Lung (tissue), 12 donors: ENCODE data around the gene ZFAND6. TPM values are rescaled to one million over a fixed set of nuclear protein-coding genes. Genes with fewer than 3 reads are reported as not detected.

Experiments
- ATAC-seq: fragments of 200-7000 bp; cut with Tn5 transposase; one replicate; pipeline ENCODE4 v1.9.1; 2020; ENCODE audit warnings: moderate number of reproducible peaks; ENCODE audit not compliant: insufficient read depth, low FRiP score
- DNase-seq, 3 donors: peaks; one replicate each; pipeline ENCODE4 v3.0.0-alpha.2; 2013 to 2017
- H3K27ac ChIP-seq, 2 donors: one replicate each; pipeline ENCODE4 v1.5.1; 2013; ENCODE audit warnings: mild to moderate bottlenecking in 2 of 2, moderate library complexity in 2 of 2, control low read depth in 1 of 2, inconsistent platforms in 1 of 2, low read depth in 1 of 2, low read length in 1 of 2
- H3K27me3 ChIP-seq, 3 donors: one replicate each; pipeline ENCODE4 v1.5.1; 2013; ENCODE audit warnings: low read length in 2 of 3; ENCODE audit not compliant: control insufficient read depth in 3 of 3, insufficient read depth in 3 of 3
- H3K36me3 ChIP-seq, 4 donors: one replicate each; pipeline ENCODE4 v1.5.1; 2013; ENCODE audit warnings: low read length in 4 of 4, mild to moderate bottlenecking in 1 of 4, moderate library complexity in 1 of 4; ENCODE audit not compliant: control insufficient read depth in 4 of 4, insufficient read depth in 4 of 4
- H3K4me1 ChIP-seq, 5 donors: one replicate each; pipeline ENCODE4 v1.5.1; 2013; ENCODE audit warnings: low read length in 5 of 5, mild to moderate bottlenecking in 2 of 5, moderate library complexity in 1 of 5; ENCODE audit not compliant: control insufficient read depth in 5 of 5, insufficient read depth in 5 of 5
- H3K4me3 ChIP-seq: one replicate; pipeline ENCODE4 v1.5.1; 2013; ENCODE audit warnings: mild to moderate bottlenecking, control low read depth, moderate library complexity
- H3K9ac ChIP-seq, 2 donors: one replicate each; pipeline ENCODE4 v1.5.1; 2013; ENCODE audit warnings: low read length in 2 of 2, control low read depth in 1 of 2; ENCODE audit not compliant: insufficient read depth in 1 of 2
- H3K9me3 ChIP-seq, 4 donors: one replicate each; pipeline ENCODE4 v1.5.1; 2013; ENCODE audit warnings: low read length in 3 of 4, mild to moderate bottlenecking in 1 of 4, moderate library complexity in 1 of 4; ENCODE audit not compliant: control insufficient read depth in 4 of 4, insufficient read depth in 3 of 4
- CTCF ChIP-seq: IDR thresholded peaks from 2 replicates; pipeline ENCODE4 v1.5.1; 2012; ENCODE audit warnings: mild to moderate bottlenecking; ENCODE audit errors: control extremely low read depth, extremely low read depth
- WGBS, 2 donors: extraction: QIAGEN DNeasy Blood & Tissue Kit; methylation state at CpG; one replicate each; pipeline ENCODE4 v1.1.7; 2013; 5-methylcytosine and 5-hydroxymethylcytosine counted together
- polyA plus RNA-seq, 2 donors: library from polyadenylated mRNA; stranded (reverse); fragments of 200-250 nt; gene quantifications; one replicate each; pipeline ENCODE4 v1.2.1, GENCODE V29; 2013
- total RNA-seq, 2 donors: library from RNA; depleted of rRNA in 1 of 2; stranded (reverse); fragments of >200 nt in 1 of 2; gene quantifications; one replicate each; pipeline ENCODE4 v1.2.1, GENCODE V29; 2014 to 2021
- donor health status: control.
- donor health status: control.
- donor health status: Bipolar disorder and iron deficiency.
- donor health status: healthy.
- donor health status: DM: yes; HTN: yes; CAD: no.

Gene ZFAND6
- total and polyA plus RNA-seq, 4 donors: 49.6 to 160 (median 81.4) TPM

DNA sequence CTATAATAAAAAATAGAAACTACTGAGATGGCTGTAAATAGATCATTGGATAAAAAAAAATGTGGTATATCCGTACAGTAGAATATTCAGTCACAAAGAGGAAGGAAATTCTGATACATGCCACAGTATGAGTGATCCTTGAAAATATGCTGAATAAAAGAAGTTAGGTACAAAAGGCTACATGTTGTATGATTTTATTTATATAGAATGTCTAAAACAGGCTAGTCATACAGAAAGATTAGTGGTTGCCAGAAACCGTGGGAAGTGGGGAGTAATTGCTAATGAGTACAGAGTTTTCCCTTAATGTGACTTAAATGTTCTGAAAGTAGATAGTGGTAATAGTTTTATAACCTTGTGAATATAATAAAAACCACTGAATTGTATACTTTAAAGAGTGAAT is 68.4 kb downstream of the ZFAND6 start:
- Histone ChIP-seq H3K36me3 (peaks cover 3 to 29% (median 11%) of the 10 kb centered on the region in 4 donors), H3K27me3 (no peaks in the 10 kb centered on the region), H3K9me3 (no peaks in the 10 kb centered on the region), H3K9ac (no peak overlapping the region), H3K27ac (no peak overlapping the region), H3K4me1 (no peaks in the 10 kb centered on the region), H3K4me3 (no peak overlapping the region)
- no peak for ATAC-seq
- 62 to 77% methylated on average over 2 of the region's 2 CpGs for WGBS, 2 donors
- no peak for TF ChIP-seq CTCF
- no peak for DNase-seq

GRCh38 chr15:80132382-80132781 is 72.9 kb downstream of the ZFAND6 start:
- Histone ChIP-seq H3K9ac (no peak overlapping the region), H3K4me1 (no peaks in the 10 kb centered on the region), H3K27me3 (no peaks in the 10 kb centered on the region), H3K36me3 (peaks cover 1 to 20% (median 15%) of the 10 kb centered on the region in 4 donors), H3K27ac (no peak overlapping the region), H3K4me3 (no peak overlapping the region), H3K9me3 (no peaks in the 10 kb centered on the region)
- 87 to 93% methylated on average over 3 of the region's 3 CpGs for WGBS, 2 donors
- ATAC-seq (no peak), DNase-seq (no peak)
- no peak for TF ChIP-seq CTCF

- ATAC-seq: no peak
- 86 to 88% methylated on average over 3 of the region's 3 CpGs for WGBS, 2 donors
These were observed 77.4 kb downstream of the ZFAND6 start for GRCh38 chr15:80136854-80137253.

More at GRCh38 chr15:80136854-80137253, 77.4 kb downstream of the ZFAND6 start:
- no peak overlapping the region for H3K4me3 ChIP-seq
- no peaks in the 10 kb centered on the region for H3K4me1 ChIP-seq
- H3K27me3 ChIP-seq: no peaks in the 10 kb centered on the region
- no peak for DNase-seq
- H3K9ac ChIP-seq: no peak overlapping the region
- no peaks in the 10 kb centered on the region for H3K9me3 ChIP-seq
- H3K36me3 ChIP-seq: peaks cover 1 to 21% (median 13%) of the 10 kb centered on the region in 4 donors
- no peak overlapping the region for H3K27ac ChIP-seq
- TF ChIP-seq CTCF: no peak
